ENCODE data around the gene ZG16.

The ZG16 gene

GRCh38 chr16:29809850-29810698 is 32.0 kb downstream of the ZG16 start:
- DNase-seq (ENCODE audit: low read depth in 2 of 2): no peak

DNA sequence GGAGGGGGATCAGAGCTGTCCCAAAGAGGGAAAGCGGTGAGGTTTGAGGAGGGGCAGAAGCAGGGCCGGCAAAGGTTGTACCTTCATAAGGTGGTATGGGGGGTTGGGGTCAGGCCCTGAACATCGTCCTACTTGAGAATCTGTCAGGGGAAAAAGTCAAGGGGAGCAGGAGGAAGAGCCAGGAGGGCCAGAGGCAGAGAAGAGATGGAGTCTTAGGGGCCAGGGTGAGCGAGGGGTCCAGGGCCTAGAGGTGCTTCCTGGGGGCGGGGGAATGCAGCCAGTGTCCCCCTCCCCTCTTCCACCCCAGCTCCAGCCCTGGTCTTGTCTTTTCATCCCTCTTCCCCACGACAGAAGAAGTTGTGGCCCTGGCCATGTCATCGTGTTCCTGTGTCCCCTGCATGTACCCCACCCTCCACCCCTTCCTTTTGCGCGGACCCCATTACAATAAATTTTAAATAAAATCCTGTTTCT is 32.7 kb downstream of the ZG16 start:
- DNase-seq (ENCODE audit: low read depth in 2 of 2): no peak

GRCh38 chr16:29811170-29811895 is 33.3 kb downstream of the ZG16 start:
- no peak for DNase-seq (ENCODE audit: low read depth in 2 of 2)

DNA sequence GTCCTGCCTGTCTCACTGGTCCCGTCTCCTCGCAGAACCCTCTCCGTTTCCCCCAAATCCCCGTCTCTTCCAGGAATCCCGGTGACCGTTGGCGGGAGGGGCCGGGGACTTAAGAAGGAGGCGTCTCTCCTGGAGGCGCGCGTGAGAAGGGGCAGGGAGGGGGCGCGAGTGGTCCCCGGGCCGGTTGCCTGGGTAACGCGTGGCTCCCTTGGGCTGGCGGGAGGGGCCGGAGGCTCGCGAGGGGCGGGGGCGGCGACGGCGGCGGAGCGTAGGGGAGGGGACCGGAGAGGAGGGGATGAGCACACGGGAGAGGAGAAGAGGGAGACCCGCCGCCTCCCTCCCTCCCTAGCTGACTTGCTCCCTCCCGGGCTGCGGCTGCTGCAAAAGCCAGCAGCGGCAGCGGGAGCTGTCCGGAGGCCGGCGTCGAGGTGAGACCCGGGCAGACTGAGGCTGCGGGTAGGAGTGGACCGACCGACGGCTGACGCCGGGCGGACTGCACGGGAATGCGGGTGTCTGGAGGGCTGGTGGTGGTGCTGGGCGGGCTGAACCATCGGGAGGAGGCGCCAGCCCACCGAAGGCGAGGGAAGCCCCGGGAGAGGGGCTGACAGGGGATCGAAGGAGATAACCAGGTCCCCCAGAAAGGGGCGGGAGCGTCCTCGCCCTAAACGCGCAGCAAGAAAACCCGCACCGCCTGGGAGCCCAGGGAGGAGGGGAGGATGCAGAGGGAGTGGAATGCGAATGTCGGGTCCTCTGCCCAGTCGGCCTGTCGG is 34.0 kb downstream of the ZG16 start, which contains the start of gene PRRT2:
TSS of gene PRRT2 (plus strand) at position 298 of the 770 bp plus-strand sequence. CDS start 862 bp downstream, outside the sequence.
- no peak for DNase-seq (ENCODE audit: low read depth in 2 of 2)

DNA sequence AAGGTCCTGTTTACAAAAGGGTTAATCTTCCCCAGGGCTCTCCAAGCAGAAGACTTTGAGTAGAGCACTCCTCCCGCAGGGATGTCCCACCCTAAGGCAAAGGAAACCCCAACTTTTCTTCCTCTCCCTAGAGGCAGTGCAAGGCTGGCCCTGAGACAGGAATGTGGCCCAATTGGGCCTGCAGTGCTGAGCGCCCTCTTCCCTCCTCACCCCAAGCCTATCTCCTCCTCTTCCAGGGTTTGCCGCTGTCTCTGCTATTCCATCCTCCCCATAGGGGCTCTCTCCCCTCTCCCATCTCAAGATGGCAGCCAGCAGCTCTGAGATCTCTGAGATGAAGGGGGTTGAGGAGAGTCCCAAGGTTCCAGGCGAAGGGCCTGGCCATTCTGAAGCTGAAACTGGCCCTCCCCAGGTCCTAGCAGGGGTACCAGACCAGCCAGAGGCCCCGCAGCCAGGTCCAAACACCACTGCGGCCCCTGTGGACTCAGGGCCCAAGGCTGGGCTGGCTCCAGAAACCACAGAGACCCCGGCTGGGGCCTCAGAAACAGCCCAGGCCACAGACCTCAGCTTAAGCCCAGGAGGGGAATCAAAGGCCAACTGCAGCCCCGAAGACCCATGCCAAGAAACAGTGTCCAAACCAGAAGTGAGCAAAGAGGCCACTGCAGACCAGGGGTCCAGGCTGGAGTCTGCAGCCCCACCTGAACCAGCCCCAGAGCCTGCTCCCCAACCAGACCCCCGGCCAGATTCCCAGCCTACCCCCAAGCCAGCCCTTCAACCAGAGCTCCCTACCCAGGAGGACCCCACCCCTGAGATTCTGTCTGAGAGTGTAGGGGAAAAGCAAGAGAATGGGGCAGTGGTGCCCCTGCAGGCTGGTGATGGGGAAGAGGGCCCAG is 34.9 kb downstream of the ZG16 start:
- DNase-seq (ENCODE audit: low read depth in 2 of 2): no peak

DNA sequence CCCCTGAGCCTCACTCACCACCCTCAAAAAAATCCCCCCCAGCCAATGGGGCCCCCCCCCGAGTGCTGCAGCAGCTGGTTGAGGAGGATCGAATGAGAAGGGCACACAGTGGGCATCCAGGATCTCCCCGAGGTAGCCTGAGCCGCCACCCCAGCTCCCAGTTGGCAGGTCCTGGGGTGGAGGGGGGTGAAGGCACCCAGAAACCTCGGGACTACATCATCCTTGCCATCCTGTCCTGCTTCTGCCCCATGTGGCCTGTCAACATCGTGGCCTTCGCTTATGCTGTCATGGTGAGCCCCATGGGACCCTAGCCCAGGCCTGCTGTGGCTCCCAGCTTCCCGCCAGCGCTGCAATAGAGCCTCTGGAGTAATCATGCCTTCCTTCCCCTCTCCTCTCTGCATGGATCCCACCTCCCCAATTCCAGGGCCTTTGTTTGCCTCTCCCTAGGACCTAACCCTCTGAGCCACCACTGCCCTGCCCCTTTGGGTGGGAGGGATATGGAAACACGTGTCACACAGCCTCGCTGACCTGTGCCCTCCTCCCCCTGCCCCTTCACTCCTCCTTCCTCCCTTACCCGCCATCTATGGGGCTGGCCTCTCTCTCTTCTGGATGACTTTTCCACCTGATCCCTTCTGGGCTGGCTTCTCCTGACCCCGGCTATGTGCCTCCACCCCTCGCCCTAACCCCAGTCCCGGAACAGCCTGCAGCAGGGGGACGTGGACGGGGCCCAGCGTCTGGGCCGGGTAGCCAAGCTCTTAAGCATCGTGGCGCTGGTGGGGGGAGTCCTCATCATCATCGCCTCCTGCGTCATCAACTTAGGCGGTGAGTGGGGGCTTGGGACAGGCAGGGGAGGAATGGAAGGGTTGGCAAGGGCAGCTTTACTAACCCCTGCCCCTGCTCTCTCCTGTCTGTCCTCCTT is 35.8 kb downstream of the ZG16 start:
- no peak for DNase-seq (ENCODE audit: low read depth in 2 of 2)

DNA sequence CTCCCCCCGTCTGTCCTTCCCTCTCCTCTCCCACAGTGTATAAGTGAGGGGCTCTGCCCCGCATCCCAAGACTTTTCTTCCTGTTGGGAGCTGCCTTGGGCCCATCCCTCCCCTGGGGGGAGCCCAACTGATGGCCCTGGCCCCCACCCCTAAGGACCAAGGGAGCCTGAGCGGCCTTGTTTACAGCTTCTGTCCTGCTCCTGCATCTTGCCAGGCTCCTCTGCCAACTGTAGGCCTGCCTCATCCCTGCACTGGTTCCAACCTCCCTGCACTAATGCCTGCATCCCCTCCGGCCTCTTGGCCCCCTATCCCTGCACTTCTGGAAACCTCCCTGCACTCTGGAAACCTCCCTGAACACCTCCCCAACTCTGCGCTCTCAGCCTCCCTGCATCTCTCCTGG is 36.5 kb downstream of the ZG16 start:
- no peak for DNase-seq (ENCODE audit: low read depth in 2 of 2)

DNA sequence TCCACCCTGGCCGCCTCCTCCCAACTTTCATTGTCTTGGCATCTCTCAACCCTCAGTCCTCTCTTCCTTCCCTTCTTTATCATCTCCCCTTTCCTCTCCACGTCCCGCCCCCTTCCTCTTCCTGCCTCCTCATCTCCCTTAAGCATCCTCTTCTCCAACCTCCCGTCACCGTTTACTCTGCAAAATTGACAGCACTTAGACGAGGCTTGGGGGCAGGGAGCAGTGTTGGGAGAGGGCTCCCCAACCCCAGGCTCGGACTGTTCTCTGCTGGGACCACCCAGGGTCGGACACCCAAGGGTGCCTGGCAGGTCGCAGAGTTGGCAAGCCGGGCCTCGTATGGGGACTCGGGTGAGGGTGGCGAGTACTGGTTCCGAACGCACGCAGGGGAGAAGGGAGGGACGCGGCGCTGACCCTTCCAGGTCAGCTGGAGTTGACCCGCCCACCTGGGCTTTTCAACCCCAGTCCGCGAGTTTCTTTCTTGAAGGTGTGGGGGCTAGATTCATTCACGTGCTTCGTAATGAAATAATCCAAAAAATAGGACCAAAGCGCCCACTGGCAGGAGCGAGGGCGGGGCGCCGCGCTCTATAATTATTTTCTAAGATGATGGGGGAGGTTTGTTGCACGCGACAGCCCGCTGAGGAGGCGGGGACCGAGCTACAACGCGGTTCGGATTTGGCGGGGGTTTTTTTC is 37.1 kb downstream of the ZG16 start:
- no peak for DNase-seq (ENCODE audit: low read depth in 2 of 2)

DNA sequence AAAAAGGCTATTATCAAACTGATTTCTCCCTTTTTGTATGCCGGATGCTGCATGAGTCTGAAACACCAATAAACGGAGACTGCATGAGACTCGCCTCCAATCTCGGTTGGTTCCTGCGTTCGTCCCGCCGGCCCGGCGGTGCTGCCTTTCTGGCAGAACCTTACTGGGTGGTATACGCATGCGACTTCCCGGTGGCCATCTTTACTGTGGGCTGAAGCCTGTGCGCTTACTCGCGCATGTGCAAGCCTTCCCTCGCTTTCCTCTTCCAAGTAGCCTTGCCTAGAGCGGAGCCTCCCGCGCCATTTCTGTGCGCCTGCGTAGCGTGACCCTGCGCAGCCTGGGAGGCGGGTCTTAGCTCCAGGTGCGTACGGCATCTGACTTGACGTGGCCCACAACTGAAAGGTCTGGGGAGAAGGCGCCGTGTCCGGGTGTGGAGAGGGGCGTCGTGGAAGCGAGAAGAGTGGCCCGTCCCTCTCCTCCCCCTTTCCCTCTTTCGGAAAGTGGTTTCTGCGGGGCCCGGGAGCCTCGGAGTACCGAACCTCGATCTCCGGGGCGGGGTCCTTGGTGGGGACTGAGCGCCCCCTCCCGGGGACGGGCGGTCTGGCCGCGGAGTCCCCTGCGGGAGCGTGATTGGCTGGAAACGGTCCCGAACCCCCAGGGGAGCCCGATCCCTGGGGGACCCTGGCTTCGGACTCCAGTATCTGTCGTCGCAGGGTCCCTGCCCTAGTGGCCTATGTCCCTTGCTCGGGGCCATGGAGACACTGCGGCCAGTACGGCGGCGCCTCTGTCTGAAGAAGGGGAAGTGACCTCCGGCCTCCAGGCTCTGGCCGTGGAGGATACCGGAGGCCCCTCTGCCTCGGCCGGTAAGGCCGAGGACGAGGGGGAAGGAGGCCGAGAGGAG is 38.0 kb downstream of the ZG16 start, which contains the start of gene PAGR1:
TSS of gene PAGR1 (plus strand) at position 360 of the 901 bp plus-strand sequence. CDS start at position 734, 374 bp downstream.
- peak; percentile 96 to 97 for DNase-seq (ENCODE audit: low read depth in 2 of 2)

DNA sequence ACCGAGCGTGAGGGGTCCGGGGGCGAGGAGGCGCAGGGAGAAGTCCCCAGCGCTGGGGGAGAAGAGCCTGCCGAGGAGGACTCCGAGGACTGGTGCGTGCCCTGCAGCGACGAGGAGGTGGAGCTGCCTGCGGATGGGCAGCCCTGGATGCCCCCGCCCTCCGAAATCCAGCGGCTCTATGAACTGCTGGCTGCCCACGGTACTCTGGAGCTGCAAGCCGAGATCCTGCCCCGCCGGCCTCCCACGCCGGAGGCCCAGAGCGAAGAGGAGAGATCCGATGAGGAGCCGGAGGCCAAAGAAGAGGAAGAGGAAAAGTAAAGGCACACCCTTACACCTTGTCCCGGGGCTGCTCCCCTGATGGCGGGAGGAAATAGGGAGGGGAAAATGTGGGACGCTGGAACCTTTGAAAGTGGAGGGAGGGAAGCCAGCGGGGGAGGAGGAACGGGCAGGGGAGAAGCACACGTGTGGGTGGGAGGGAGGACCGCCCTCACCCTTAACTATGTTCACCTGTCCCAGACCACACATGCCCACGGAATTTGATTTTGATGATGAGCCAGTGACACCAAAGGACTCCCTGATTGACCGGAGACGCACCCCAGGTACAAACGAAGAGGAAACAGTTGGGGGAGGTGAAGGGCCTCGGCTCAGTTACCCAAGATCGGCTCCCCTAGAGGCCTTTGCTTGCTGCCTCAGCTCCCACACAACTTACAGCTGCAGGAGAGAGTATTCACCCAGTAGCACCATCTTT is 38.8 kb downstream of the ZG16 start:
- no peak for DNase-seq (ENCODE audit: low read depth in 2 of 2)

- no peak for DNase-seq (ENCODE audit: low read depth in 2 of 2)
Observed at GRCh38 chr16:29818082-29818481, 40.0 kb downstream of the ZG16 start.

- DNase-seq (ENCODE audit: low read depth in 2 of 2): no peak
Observed at GRCh38 chr16:29819506-29819905, 41.5 kb downstream of the ZG16 start.

- no peak for DNase-seq (ENCODE audit: low read depth in 2 of 2)
Observed at GRCh38 chr16:29820271-29820701, 42.2 kb downstream of the ZG16 start, which contains the start of gene MVP. MVP (plus strand) TSS chr16:29820462; CDS start chr16:29830550, 10,088 bp downstream.

DNA sequence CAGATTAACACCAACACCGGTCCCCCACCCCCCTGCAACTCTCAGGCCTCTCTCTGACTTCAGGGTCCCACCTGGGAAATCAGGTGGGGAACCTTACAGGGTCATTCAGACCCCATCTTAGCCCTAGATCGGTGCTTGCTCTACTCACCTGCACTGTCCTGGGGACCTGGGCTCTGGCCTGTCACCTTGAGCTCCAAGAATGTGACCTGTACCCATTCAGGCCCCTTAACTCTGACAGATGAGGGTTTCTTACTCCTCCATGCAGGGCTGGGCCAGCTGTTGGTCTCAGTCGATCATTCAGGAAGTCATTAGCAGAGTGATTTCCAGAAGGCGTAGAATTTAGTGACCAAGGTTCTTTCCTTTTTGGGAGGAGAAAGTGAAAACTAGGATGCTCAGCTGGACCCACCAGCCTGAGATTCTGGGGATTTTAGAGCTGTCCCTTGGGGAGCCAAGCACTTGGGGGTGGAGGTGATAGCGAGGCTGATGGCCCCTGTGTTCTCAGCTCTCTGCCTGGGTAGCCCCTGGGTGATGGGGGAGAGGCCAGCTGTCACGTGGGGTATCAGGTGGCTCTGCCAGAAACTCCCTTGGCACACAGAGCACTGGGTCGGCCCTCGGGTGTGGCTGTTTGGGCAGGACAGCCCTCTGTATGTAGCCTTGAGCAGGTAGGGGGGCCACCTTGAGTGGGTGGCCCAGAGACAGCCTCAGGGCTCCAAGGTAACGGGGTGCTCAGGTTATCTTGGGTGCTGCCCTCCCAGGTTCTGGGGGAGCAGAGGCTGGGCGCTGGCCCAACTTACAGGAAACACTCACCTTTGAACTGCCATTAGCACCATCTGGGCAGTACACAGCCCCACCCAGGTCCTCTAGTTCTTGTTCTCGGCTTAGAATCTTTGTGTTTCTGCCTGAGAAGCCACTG is 42.9 kb downstream of the ZG16 start:
- DNase-seq (ENCODE audit: low read depth in 2 of 2): no peak

- no peak for DNase-seq (ENCODE audit: low read depth in 2 of 2)
Observed at GRCh38 chr16:29821643-29822115, 43.6 kb downstream of the ZG16 start.

DNA sequence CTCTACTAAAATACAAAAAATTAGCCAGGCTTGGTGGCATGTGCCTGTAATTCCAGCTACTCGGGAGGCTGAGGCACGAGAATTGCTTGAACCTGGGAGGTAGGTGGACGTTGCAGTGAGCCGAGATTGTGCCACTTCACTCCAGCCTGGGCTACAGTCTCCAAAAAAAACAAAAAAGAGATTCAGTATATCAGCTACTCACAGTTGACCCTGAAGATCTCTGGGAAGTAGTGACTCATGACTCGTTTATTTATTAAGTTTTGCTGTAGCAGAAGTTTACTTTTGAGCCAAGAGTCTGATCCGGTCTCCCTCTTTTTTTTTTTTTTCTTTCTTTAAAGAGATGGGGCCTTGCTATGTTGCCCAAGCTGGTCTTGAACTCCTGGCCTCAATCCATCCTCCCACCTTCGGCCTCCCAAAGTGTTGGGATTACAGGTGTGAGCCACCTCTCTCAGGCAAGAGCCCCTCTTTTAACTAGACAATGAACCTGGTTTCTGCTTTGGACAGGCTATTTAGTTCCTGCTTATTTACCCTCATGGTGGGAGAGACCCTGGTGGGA is 46.6 kb downstream of the ZG16 start:
- no peak for DNase-seq (ENCODE audit: low read depth in 2 of 2)

Data from stimulated activated CD8-positive, alpha-beta memory T cell treated with anti-CD3 and anti-CD28 coated beads, Interleukin-7, amount 100 ng/mL, for 1 hour (primary cell).